RPMI8226 (cell line): ENCODE data around the gene AP2A1.

Experiments
- DNase-seq: peaks from one replicate; pipeline ENCODE4 v3.0.0-alpha.2; 2015

AP2A1 gene

DNA sequence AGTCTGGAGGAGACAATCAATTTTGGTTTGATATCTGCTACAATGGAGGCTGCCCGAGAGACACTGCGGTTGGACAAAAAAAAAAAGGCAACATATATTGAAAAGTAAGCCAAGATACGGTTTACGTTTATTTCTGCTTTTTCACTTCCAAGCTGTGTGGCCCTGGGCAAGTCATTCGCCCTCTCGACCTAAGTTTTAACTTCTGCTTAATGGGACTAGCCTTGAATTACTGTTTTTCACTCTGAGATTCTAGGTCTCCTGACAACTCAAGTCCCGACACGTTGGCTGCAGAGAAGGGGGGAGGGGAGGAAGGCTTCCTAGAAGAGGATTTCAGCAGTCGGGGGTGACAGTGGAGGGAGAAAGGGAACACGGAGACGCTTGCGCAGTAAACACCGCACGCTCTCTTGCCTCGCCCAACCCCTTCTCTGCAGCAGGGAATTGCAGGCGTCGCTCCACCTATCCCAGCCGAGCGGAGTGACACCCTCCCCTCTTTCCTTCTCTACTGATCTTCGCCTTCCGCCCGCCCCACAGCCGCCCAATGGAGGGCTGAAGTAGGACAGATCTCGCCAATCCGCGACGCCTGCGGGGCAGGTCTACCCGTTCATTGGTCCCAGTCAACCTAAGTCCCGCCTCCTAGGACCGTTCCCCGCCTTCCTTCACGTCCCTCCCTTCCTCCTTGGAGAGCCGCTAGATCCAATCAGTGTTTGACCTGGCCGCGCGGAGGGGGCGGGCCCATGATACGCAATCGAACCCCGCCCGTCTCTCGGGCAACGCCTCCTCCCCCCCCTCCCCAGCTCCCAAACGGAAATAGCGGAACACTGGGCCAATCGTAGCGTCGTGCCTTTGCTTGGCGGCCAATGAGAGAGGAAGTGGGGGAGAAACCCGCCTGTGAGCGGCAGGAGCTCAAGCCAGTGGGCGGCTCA lies 533 bp upstream of the AP2A1 start:
- peak; percentile 99 for DNase-seq

DNA sequence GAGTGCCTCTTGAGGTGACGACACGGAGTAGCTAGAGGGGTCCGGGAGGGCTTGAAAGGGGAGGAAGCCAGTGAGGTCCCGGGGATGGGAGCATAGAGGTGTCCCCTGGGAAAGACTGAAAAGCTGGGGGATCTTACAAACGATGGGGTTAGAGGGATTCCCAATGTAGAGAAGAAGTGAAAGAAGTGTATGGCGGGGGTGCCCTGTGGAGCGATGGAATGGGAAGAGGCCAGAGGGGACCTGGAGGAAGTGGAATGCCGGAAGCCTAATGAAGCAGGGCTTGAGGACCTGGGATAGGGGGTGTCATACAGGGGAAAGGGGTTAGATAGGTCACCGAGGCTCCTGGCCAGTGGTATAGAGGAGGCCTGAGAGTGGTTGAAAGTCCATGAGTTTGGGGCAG lies 580 bp downstream of the AP2A1 start:
- no peak for DNase-seq

DNA sequence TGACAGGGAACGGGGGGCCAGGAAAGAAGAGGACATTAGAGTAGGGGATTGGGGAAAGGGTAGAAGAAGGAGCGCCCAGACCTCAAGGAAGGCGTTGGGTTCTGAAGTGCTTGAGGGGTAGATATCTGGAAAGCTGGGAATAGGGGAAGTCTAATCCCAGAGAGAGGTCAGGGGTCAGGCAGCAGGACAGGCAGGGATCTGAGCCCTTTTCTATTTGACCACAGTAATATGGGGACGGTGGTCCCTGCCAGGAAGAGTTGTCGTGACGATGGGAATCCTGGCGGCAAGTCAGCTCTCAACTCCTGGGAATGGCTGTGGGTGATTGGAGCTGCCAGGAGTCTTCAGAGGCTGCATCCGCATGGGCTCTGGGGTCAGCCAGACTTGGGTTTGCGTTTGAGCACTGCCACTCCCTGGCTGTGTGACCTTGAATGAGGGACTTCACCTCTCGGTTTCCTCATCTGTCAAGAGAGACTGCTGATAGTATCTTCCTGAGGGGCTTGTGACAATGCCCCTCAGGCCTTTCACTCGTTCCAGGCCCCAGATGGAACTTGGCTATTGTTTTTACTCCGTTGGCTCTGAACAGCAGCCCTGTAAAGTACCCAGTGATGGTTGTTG lies 1.3 kb downstream of the AP2A1 start:
- DNase-seq, result no peak

DNA sequence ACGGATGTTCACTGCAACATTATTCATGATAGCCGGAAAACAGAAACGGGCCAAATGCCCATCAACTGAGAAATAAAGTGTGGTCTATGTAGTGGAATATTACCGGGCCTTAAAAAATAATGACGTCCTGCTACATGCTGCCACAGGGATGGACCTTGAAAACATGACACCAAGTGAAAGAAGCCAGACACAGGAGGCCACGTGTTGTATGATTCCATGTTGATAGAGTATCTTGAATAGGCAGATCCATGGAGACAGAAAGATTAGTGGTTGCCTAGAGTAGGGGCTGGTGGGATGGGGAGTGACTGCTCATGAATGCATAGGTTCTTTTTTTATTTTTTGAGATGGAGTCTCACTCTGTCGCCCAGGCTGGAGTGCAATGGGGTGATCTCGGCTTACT lies 3.7 kb downstream of the AP2A1 start:
- DNase-seq, result no peak

DNA sequence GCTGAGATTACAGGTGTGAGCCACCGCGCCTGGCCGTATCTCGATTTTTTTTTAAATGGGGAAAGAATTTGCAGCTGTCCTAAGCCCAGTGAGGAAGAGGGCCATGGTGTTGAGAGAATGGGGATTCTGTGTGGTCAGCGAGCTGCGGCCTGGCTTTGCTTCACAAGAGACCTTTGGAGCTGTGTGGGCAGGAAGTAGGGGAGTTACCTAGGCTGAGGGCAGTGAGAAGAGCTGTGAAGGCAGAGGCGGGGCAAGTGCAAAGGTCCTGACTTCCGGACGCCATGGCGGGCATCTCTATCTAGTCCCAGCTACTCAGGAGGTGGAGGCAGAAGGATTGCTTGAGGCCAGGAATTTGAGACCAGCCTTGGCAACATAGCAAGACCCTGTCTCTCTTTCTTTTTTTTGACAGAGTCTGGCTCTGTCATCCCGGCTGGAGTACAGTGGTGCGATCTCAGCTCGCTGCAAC lies 4.9 kb downstream of the AP2A1 start:
- no peak for DNase-seq

DNA sequence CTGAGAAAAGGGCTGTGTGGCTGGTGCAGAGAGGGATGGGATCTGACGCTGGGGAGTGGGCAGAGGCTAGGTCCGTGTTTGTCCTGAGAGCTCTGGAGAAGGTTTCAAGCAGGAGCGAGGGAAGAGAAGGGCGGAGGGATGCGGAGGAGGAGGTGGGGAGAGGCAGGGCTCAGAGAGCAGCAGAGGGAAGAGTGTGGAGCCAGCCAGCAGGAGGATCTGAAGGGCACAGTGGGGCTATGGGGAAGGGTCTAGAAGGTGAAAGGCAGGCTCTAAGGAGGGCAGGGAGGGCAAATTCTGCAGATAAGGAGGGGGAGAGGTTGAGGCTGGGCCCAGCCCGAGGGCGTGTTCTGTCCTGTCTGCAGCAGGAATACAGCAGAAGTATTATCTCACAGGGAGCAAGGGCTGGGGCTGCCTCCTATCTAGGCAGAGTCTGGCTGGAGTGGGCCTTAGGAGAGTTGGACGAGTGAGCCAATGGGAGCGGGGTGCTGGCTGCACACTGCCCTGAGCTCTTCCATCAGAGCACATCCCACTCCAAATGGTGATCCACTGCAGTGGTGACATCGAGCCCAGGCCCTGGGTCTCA lies 6.1 kb downstream of the AP2A1 start:
- DNase-seq, result no peak

DNA sequence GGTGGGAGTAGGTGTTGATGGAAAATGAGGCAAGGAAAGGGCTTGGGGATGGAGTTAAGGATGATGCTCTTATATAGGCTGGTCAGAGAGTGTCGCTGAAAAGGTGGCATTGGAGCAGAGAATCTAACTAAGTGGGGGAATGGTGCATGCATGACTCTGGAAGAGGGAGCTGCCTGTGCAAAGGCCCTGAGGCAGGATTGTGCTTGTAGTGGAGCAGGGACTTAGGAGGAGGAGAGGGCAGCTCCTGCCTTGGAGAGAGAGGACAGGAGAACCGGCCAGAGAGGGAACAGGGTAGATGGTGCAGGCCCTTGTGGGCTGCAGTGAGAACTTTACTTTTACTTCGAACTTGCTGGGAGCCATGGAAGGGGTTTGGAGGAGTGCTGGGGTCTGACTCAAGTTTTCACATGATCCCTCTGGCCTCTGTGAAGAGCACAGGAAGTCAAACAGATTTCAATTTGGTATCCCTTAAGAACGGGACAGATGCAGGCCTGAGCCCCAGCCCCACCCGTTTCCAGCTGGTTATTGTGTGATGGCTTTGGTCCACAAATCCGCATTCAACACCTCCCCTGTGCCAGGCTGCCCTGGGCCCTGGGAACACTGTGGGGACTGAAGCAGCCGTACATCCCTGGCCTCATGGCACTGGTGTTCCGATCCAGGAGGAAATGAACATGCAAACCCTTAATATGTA lies 7.0 kb downstream of the AP2A1 start:
- DNase-seq, result no peak

DNA sequence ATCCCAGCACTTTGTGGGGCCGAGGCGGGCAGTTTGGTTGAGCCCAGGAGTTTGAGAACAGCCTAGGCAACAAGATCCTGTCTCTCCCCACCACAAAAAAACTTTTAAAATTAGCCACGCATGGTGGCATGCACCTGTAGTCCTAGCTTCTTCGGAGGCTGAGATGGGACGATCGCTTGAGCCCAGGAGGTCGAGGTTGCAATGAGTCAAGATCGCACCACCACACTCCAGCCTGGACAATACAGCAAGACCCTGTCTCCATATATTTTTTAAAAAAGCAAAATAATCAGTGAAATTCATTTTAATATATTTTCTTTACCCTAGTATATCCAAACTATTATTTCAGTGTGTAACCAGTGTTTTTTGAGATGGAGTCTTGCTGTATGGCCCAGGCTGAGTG lies 8.2 kb downstream of the AP2A1 start:
- DNase-seq, result no peak

DNA sequence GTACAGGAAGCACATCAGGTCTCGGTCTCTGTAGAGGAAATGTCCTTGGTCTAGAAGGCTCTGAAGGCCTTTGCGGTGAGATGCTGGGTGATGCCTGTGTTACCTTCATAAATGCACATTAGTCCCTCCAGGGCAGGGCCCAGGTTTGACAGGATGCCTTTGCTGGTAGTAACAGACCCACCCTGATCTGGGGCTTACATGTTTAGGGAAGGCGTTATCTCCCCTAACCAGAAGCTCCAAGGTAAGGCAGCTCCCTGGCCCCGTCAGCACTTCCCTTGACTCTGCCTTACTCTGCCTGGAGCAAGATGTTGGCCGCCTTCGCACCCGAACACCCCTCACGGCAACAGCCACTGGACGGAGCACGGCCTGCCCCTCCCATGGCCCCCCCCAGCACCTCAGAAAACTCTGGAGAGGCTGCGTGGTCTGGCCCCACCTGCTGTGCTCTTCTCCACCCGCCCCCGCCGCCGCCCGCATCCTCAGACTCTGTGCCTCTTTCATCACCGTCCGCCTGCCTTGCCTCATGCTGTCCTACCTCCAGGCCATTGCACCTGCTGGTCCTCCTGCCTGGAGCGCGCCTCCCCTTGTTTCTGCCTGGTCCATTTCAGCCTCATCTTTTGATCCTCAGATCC lies 9.1 kb downstream of the AP2A1 start:
- DNase-seq, result no peak

DNA sequence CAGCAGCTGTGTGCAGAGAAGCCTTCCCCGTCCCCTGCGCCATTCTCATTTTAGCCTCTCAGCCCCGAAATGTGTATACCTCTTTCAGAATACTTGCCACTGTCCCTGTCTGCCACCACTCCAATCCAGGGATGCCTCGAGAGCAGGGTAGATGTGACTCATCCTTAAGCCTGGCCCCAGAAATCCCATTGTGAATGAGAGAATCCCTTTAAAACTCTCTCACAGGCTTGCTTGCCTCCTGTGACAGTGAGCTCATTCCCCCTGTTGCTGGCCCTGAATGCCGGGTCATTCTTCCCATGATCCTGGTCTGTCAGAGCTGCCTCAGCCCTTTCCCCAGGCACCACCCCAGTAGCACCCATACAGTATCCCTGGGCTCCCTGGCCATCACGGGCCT lies 9.6 kb downstream of the AP2A1 start:
- DNase-seq, result no peak

DNA sequence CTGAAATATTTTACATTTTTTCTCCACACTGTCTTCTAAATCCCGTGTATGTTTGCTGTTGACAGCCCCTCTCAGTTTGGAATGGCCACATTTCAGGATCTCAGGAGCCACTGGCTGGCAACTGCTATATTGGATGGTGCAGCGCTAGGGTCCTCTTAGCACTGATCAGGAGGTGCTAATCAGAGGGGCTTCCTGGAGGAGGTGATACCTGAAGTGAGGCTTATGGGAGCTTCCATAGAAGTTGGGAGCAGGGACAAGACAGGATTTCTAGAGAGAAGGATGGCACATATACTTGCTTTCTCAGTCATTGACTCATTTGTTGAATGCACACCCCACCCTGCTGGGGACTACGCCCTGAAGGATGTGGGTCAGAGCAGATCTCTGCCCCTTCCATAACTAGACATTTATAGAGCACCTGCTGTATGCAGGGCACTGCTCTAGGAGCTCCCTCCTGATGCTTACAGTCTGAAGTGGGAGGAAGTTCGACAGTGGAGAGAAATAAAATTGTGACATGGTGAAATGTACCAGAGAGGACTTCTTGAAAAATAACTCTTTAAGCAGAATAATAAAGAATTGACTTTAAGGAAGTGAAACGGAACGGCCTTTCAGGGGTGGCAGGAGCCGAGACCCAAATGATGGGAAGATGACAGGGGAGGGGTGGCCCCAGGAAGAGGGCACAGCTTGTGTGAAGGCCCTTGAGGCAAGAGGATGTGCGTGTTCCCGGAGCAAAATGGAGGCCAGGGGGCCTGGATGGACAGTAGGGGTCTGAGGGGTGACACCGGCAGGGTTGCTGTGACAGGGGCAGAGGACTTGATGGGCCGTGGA lies 13.1 kb downstream of the AP2A1 start:
- DNase-seq, result no peak

DNA sequence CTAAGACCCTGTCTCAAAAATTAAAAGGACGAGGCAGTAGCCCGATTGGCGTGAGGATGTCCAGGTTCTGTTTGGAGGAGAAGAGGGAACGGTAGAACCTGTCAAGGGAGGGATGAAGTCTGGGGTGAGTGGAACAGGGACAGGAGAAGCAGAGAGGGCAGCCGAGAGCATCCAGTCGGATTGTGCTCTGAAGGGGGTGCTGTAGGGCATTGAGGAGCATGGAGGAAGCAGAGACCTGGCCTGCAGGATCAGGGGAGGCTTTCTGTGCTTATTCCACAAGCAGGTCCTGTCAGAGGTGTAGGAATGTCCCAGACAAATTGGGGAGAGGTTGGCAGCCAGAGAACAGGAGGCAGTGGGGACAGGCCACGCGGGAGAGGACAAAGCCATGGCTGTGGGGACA lies 14.1 kb downstream of the AP2A1 start:
- no peak for DNase-seq

DNA sequence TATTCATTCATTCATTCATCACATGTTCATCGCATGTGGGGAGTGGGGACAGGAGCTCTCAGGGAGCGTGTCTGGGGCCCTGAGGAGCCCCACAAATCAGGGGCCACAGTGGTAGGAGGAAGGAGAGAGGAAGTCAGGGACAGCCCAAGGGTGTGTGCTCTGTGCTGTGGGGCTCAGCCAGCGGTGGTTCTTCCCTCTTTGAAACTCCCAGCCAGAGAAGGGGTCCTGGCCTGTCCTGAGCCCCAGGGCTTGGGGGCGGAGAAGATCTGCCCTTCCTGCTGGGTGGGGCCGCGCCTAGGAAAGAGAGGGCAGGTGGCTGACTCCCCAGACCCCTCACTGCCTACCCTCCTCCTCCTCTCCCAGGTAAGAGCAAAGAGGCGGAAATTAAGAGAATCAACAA lies 14.6 kb downstream of the AP2A1 start:
- no peak for DNase-seq

DNA sequence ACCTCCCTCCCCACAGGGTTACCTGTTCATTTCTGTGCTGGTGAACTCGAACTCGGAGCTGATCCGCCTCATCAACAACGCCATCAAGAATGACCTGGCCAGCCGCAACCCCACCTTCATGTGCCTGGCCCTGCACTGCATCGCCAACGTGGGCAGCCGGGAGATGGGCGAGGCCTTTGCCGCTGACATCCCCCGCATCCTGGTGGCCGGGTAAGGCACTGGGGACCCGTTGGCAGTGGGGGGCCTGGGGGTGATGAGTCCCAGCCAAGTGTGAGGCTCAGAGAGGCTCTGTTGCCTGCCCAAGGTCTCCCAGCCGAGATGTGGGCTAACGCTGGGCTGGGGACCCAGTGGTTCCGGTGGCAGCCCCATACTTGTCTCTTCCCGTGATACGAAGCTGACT lies 15.7 kb downstream of the AP2A1 start:
- no peak for DNase-seq

DNA sequence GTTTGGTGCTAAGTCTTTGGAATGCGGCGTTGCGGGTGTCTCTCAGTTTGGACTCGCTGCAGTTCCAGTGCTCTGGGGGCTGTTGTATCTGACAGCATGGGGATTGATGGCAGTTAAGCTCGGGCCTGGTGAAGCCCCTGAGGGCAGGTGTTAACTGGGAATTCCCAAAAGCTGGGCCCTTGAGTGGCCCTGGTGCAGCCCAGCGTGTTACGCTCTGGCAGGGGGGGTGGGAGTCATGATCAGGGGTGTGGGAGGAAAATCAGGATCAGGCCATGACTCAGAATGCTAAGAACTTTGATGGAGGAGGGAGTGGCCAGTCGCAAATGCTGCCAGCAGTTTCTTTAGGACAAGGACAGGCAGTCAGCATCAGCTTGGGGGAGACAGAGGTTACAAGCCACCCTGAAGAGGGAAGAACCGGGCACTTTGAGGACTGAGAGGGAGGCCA lies 19.6 kb downstream of the AP2A1 start:
- no peak for DNase-seq

DNA sequence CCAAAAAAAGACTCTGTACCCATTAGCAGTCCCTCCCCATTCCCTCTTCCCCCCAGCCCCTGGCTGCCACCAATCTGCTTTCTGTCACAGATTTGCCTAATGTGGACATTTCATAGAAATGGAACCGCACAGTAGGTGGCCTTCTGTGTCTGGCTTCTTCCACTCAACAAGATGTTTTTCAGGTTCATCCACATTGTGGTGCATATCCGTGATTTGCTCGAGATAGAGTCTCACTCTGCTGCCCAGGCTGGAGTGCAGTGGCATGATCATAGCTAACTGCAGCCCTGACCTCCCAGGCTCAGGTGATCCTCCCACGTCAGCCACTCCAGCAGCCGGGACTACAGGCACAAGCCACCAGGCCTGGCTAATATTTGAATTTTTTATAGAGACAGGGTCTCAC lies 20.9 kb downstream of the AP2A1 start:
- no peak for DNase-seq

DNA sequence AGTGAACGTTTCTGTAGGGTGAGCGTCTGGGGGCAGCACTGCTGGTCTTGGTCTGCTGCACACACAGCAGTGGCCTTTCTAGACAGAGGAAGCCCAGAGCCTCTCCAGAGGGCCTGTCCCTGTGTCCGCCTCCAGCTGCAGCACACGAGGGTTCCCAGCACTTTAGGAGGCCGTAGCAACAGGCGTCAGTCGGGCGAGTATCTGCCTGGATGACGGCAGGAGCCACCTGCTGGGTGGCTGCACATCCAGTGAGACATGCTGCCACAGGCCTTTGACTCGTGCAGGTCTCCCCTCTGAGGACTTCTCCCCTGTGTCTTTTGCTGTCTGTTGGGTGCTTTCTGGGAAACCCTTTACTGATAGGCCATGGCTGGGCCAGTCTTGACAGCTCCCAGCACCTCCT lies 22.1 kb downstream of the AP2A1 start:
- DNase-seq, result no peak

DNA sequence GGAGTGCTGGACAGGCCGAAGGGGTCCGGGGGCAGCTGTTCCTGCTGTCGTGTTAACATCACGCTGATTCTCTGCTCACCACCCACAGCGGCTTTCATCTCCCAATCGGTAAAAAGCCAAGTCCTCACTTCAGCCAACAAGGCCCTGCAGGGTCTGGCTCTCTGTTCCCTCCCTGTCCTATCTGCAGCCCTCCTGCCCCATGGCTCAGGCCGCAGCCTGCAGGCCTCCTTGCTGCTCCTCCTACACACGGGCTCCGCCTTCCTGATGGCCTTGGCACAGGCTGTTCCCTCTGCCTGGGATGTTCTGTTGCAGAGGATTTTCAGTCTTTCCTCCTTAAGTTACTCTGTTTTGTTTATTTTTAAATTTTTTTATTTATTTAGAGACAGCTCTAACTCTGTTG lies 24.1 kb downstream of the AP2A1 start:
- DNase-seq, result no peak

DNA sequence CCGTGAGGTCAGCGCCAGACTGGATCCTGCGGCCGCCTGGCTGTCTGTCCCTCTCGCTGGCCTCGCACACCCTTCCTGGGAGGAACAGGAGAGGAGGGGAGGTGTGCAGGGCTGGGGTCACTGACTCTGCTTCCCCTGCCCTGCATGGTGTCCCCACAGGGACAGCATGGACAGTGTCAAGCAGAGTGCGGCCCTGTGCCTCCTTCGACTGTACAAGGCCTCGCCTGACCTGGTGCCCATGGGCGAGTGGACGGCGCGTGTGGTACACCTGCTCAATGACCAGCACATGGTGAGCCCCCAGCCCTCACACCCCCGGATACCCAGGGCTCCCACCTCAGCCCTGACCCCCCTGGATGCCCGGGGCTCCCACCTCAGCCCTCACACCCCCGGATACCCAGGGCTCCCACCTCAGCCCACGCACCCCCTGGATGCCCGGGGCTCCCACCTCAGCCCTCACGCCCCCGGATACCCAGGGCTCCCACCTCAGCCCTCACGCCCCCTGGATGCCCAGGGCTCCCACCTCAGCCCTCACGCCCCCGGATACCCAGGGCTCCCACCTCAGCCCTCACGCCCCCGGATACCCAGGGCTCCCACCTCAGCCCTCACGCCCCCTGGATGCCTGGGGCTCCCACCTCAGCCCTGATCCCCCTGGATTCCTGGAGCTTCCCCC lies 25.1 kb downstream of the AP2A1 start:
- DNase-seq, result no peak

DNA sequence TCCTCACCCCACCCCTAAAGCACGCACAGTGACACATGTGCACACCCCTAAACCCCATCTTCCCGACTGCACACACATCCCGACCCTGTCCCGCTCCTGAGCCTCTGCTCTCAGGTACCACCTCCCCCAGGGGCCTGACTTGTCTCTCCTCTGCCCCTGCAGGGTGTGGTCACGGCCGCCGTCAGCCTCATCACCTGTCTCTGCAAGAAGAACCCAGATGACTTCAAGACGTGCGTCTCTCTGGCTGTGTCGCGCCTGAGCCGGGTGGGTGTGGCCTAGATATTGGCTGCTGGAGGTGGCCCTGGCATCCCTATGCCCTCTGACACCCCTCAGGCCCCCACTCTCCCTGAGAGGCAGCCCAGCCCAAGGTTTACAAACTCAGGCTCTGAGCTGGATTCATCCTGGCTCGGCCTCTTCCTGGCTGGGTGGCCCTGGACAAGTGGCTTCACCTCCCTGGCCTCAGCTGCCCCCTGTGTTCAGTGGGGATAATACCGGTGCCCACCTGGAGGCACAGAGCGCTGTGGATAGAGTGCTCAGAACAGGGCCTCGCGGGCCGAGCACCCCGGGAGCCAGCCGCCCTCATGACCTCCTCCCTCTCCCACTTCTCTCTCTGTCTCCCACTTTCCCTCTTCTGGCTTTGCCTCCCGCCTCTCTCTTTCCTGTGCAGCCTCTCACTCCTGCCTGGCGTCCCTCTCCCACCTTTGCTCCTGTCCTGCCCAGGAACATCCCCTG lies 26.2 kb downstream of the AP2A1 start:
- DNase-seq, result no peak

DNA sequence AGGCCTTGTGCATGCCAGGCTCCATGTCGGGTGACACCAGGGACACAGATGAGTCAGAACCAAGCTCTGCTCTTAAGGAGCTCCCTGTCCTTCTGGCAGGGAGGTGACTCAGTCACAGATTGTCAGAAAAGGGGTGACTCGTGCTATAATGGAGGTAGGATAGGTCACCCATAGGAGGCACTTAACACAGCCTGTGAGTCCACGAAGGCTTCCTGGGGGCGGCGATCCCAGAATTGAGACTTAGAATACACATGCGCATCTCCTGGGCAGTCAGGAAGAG lies 26.7 kb downstream of the AP2A1 start:
- no peak for DNase-seq
